Gastroesophageal sphincter (tissue), 4 donors: Measurements from ENCODE around the gene IFI27L2. TPM values are rescaled to one million over a fixed set of nuclear protein-coding genes. Genes with fewer than 3 reads are reported as not detected.

ENCODE experiments used
- ATAC-seq: fragments of 150-250 bp; one replicate; pipeline ENCODE4 v1.9.1; 2016; ENCODE audit warnings: mild to moderate bottlenecking, moderate library complexity
- H3K27ac ChIP-seq, 4 donors: fragments of 200-600 bp; sonication (generic) in 3 of 4; 1 replicate in 3 of 4; 2 replicates in 1 of 4; pipeline ENCODE4 v1.5.1; 2016 to 2019
- H3K27me3 ChIP-seq: fragments of 200-600 bp; sonication (generic); one replicate; pipeline ENCODE4 v1.5.1; 2019
- H3K36me3 ChIP-seq, 2 donors: fragments of 200-600 bp; sonication (generic); one replicate each; pipeline ENCODE4 v1.5.1; 2019; ENCODE audit warnings: control low read depth in 1 of 2
- H3K4me1 ChIP-seq, 3 donors: fragments of 200-600 bp; sonication (generic); 1 replicate in 2 of 3; 2 replicates in 1 of 3; pipeline ENCODE4 v1.5.1; 2016 to 2019; ENCODE audit warnings: control low read depth in 2 of 3
- H3K4me3 ChIP-seq, 2 donors: fragments of 200-600 bp; sonication (generic); one replicate each; pipeline ENCODE4 v1.5.1; 2019; ENCODE audit warnings: mild to moderate bottlenecking in 1 of 2, moderate library complexity in 1 of 2
- H3K9me3 ChIP-seq, 3 donors: fragments of 200-600 bp; sonication (generic); one replicate each; pipeline ENCODE4 v1.5.1; 2017 to 2019; ENCODE audit warnings: control low read depth in 2 of 3
- CTCF ChIP-seq, 4 experiments: fragments of 200-600 bp in 2 of 4; fragments of 450-650 bp in 2 of 4; sonication (generic) in 1 of 4; IDR thresholded peaks; one replicate each; pipeline ENCODE4 v1.5.1; 2017 to 2019; ENCODE audit warnings: antibody characterized with exemption in 4 of 4, mild to moderate bottlenecking in 2 of 4, moderate library complexity in 2 of 4
- EP300 ChIP-seq: sonication (generic); formaldehyde crosslinking; IDR thresholded peaks from one replicate; pipeline ENCODE4 v1.6.1; 2017; ENCODE audit warnings: antibody characterized with exemption, mild to moderate bottlenecking
- POLR2A ChIP-seq, 2 donors: fragments of 450-650 bp; IDR thresholded peaks; one replicate each; pipeline ENCODE4 v1.6.1; 2017; ENCODE audit warnings: antibody characterized with exemption in 2 of 2, mild to moderate bottlenecking in 2 of 2, moderate library complexity in 1 of 2
- POLR2AphosphoS5 ChIP-seq: sonication (generic); formaldehyde crosslinking; IDR thresholded peaks from one replicate; pipeline ENCODE4 v1.6.1; 2017; ENCODE audit warnings: antibody characterized with exemption
- WGBS, 2 donors: methylation state at CpG; one replicate each; pipeline ENCODE4 v1.1.5; 2018; ENCODE audit warnings: low coverage in 1 of 2; 5-methylcytosine and 5-hydroxymethylcytosine counted together
- total RNA-seq, 4 donors: library from RNA; depleted of rRNA; stranded (reverse); fragments of >200 nt; gene quantifications; one replicate each; pipeline ENCODE4 v1.1.0, GENCODE V29; 2016

The IFI27L2 gene
- total RNA-seq, 4 donors from 2014 or later = 25.7 to 67.2 (median 52.2) TPM

GRCh38 chr14:94139006-94139405, 9.6 kb upstream of the IFI27L2 start:
- TF ChIP-seq EP300 (no peak), POLR2AphosphoS5 (no peak), CTCF (IDR thresholded peaks at IDR 0.05) (no peak), POLR2A (IDR thresholded peaks at IDR 0.05) (no peak)
- Histone ChIP-seq H3K9me3 (no peaks in the 10 kb centered on the region), H3K36me3 (no peaks in the 10 kb centered on the region), H3K4me1 (peaks cover 0 to 8% (median 0%) of the 10 kb centered on the region in 3 donors), H3K27ac (no peak overlapping the region), H3K27me3 (peaks cover 4% of the 10 kb centered on the region), H3K4me3 (no peak overlapping the region)
- WGBS, 2 donors = 64 to 86% methylated on average over 5 of the region's 5 CpGs
- no peak for ATAC-seq

- no peak for ATAC-seq
- H3K36me3 ChIP-seq = no peaks in the 10 kb centered on the region
- 86 to 88% methylated on average over 3 to 9 of the region's 9 CpGs for WGBS, 2 donors
Measured at GRCh38 chr14:94138251-94138650, 8.8 kb upstream of the IFI27L2 start.

DNA sequence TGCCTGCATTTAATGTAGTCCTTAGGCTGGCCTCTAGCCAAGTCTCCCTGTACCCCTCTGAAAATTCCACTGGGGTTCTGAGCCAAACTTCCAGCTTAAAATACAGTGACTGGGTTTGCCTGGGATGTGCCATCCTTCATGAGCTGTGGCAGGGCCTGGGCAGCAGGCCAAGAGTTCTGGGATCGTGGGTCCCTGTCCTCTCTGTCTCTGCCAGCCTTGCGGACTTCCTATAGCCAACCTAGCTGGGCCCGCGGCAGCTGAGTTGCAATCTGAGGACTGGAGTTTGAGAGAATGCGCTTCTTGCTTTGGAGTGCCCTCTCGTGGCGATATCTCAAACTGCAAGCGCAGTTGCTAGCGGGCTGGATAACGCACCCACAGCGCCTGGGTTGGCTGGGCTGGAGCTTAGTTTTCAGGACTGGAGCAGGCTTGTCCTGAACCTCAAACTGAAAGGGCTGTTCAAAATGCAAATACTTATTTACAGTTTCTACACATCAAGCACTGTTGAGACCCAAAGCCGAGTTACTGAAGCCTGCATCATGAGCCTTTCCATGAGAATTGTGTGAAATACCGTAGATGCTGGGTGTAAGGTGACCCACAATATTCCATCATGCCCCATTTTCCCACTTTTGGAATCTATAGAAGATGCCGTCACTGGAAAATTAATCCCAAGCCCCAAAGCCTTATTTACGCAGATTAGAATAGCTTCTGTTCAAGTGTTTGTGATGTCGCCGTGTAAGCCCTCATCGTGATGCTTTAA, 7.3 kb upstream of the IFI27L2 start:
- ATAC-seq = peak; percentile 85
- Histone ChIP-seq H3K36me3 (no peaks in the 10 kb centered on the region), H3K27me3 (peaks cover 4% of the 10 kb centered on the region), H3K9me3 (no peaks in the 10 kb centered on the region), H3K27ac (no peak overlapping the region), H3K4me3 (no peak overlapping the region), H3K4me1 (peaks cover 0 to 8% (median 0%) of the 10 kb centered on the region in 3 donors)
- 56 to 64% methylated on average over 9 of the region's 18 CpGs for WGBS, 2 donors
- TF ChIP-seq POLR2A (IDR thresholded peaks at IDR 0.05) = no peak
- TF ChIP-seq CTCF (IDR thresholded peaks at IDR 0.05) = peak; percentile 92 to 98 (median 94)

More at GRCh38 chr14:94138251-94138650, 8.8 kb upstream of the IFI27L2 start:
- Histone ChIP-seq H3K27me3 (peaks cover 4% of the 10 kb centered on the region), H3K4me3 (no peak overlapping the region), H3K27ac (no peak overlapping the region), H3K4me1 (peaks cover 0 to 8% (median 0%) of the 10 kb centered on the region in 3 donors), H3K9me3 (no peaks in the 10 kb centered on the region)
- no peak for TF ChIP-seq EP300
- no peak for TF ChIP-seq POLR2AphosphoS5
- TF ChIP-seq CTCF (IDR thresholded peaks at IDR 0.05) = no peak
- no peak for TF ChIP-seq POLR2A (IDR thresholded peaks at IDR 0.05)

DNA sequence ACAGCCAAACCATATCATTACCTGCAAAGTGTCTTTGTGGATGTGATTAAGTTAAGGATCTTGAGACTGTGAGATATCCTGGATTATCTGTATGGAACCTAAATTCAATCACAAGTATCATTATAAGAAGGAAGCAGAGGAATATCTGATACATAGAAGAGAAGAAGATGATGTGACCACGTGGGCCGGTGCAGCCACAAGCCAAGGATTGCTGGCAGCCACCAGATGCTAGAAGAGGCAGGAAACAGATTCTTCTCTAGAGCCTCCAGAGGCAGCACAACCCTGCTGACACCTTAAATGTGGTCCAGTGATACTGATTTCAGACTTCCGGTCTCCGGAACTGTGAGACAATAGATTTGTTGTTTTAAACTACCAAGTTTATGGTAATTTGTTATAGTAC, 6.1 kb upstream of the IFI27L2 start:
- TF ChIP-seq POLR2A (IDR thresholded peaks at IDR 0.05) (no peak), CTCF (IDR thresholded peaks at IDR 0.05) (no peak), EP300 (no peak), POLR2AphosphoS5 (no peak)
- Histone ChIP-seq H3K27me3 (peaks cover 4% of the 10 kb centered on the region), H3K36me3 (no peaks in the 10 kb centered on the region), H3K4me1 (peaks cover 0 to 8% (median 0%) of the 10 kb centered on the region in 3 donors), H3K9me3 (no peaks in the 10 kb centered on the region), H3K4me3 (no peak overlapping the region), H3K27ac (no peak overlapping the region)
- no peak for ATAC-seq
- WGBS, 2 donors = 75 to 96% methylated on average over 4 of the region's 4 CpGs

DNA sequence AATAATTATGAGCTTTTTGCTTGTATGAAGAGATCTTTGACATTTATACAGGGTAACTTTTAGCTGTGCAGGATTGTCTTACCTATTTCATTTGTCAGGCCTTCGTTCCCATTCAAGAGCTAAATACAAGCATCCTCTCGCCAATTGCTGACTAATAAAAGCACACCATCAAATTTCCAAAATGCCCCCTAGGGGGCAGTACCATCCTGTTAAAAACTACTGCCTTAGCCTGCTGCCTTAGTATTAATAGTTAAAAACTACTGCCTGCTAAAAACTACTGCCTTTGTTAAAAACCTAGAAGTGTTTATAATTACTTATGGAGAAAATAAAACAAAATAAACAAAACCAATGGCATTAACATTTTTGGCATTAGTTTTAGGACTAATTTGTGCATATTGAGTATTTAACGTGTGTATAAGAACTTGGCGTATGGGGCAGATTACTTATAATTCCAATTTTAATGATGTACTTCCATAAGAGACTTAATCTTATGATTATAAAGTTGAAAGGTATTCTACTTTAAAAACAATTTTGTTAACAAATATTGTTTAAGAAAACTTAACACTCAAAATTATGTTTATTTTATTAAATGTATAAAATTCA, 3.0 kb upstream of the IFI27L2 start:
- Histone ChIP-seq H3K4me1 (peaks cover 0 to 31% (median 3%) of the 10 kb centered on the region in 3 donors), H3K4me3 (no peak overlapping the region), H3K36me3 (peaks cover 0 to 5% of the 10 kb centered on the region in 2 donors), H3K9me3 (no peaks in the 10 kb centered on the region), H3K27me3 (no peaks in the 10 kb centered on the region), H3K27ac (no peak overlapping the region)
- no peak for ATAC-seq
- 37 to 40% methylated on average over 4 of the region's 4 CpGs for WGBS, 2 donors
- TF ChIP-seq POLR2AphosphoS5 = no peak
- TF ChIP-seq EP300 = no peak
- TF ChIP-seq CTCF (IDR thresholded peaks at IDR 0.05) = peak; percentile 66 to 77 (median 72)
